Esophagus muscularis mucosa (tissue), 2 donors: ENCODE measurements around the gene VMP1.

Source experiments
- POLR2A ChIP-seq: fragments of 450-650 bp; IDR thresholded peaks from one replicate; pipeline ENCODE4 v1.6.1; 2017; ENCODE audit warnings: antibody characterized with exemption, moderate library complexity, mild to moderate bottlenecking, low read depth
- POLR2AphosphoS5 ChIP-seq, 2 donors: sonication (generic); formaldehyde crosslinking; IDR thresholded peaks; one replicate each; pipeline ENCODE4 v1.6.1; 2017; ENCODE audit warnings: antibody characterized with exemption in 2 of 2

- no peak for TF ChIP-seq POLR2A
- no peak for TF ChIP-seq POLR2AphosphoS5 (IDR thresholded peaks at IDR 0.05)
Measured at GRCh38 chr17:59699786-59700185, 7.7 kb upstream of the VMP1 start.
